ENCODE results near the gene MAU2. TPM values are rescaled to one million over a fixed set of nuclear protein-coding genes. Genes with fewer than 3 reads are reported as not detected.
A peak's percentile ranks its signal among the peaks of the same experiment; 100 is the strongest.

The MAU2 gene
- total and polyA plus RNA-seq, 2 of the 13 experiments (the other 11 are each of a cell fraction or from before 2014, with no cell fraction given): 16.8 to 33.8 TPM

GRCh38 chr19:19319732-19320360 is 783 bp upstream of the MAU2 start (continued):
- TF ChIP-seq RARA (CRISPR knock-in tag; IDR thresholded peaks at IDR 0.05) (no peak), RCOR2 (CRISPR knock-in tag; IDR thresholded peaks at IDR 0.05) (no peak), ZBTB26 (CRISPR knock-in tag; IDR thresholded peaks at IDR 0.05; ENCODE audit: borderline replicate concordance) (no peak), ZNF296 (CRISPR knock-in tag; conservative IDR thresholded peaks at IDR 0.05) (peak; percentile 68; the same call in 1 of the 2 replicates), KAT2B (IDR thresholded peaks at IDR 0.05; ENCODE audit: borderline replicate concordance, low read depth, low read length) (no peak), MEIS2 (CRISPR knock-in tag; IDR thresholded peaks at IDR 0.05) (no peak), NFYC (CRISPR knock-in tag; IDR thresholded peaks at IDR 0.05) (no peak), ZNF720 (CRISPR knock-in tag; IDR thresholded peaks at IDR 0.05) (no peak), ISL2 (CRISPR knock-in tag; IDR thresholded peaks at IDR 0.05) (no peak), SMAD3 (CRISPR knock-in tag; IDR thresholded peaks at IDR 0.05) (no peak), IKZF4 (CRISPR knock-in tag; IDR thresholded peaks at IDR 0.05; ENCODE audit: borderline replicate concordance, low read depth, not compliant biosample characterization) (no peak), ZNF468 (CRISPR knock-in tag; IDR thresholded peaks at IDR 0.05) (no peak), ZFP62 (CRISPR knock-in tag; IDR thresholded peaks at IDR 0.05) (no peak), ZNF430 (CRISPR knock-in tag; IDR thresholded peaks at IDR 0.05) (no peak; the same call in 1 of the 2 replicates), KLF12 (CRISPR knock-in tag; IDR thresholded peaks at IDR 0.05; ENCODE audit: borderline replicate concordance) (no peak), MTF1 (CRISPR knock-in tag; IDR thresholded peaks at IDR 0.05) (no peak), ZC3H13 (CRISPR knock-in tag; IDR thresholded peaks at IDR 0.05) (no peak), ZNF646 (CRISPR knock-in tag; IDR thresholded peaks at IDR 0.05) (no peak), ZNF276 (CRISPR knock-in tag; IDR thresholded peaks at IDR 0.05; ENCODE audit: low read depth) (no peak), TERF1 (CRISPR knock-in tag; IDR thresholded peaks at IDR 0.05) (no peak), KMT2B (CRISPR knock-in tag; IDR thresholded peaks at IDR 0.05) (no peak)

All from HepG2 (cell line).